Measurements from ENCODE around the gene RCAN3. TPM values are rescaled to one million over a fixed set of nuclear protein-coding genes. Genes with fewer than 3 reads are reported as not detected.

Gene RCAN3
- total and polyA plus RNA-seq, 2 of the 13 experiments (the other 11 are each of a cell fraction or from before 2014, with no cell fraction given): 12.2 to 13.3 TPM

DNA sequence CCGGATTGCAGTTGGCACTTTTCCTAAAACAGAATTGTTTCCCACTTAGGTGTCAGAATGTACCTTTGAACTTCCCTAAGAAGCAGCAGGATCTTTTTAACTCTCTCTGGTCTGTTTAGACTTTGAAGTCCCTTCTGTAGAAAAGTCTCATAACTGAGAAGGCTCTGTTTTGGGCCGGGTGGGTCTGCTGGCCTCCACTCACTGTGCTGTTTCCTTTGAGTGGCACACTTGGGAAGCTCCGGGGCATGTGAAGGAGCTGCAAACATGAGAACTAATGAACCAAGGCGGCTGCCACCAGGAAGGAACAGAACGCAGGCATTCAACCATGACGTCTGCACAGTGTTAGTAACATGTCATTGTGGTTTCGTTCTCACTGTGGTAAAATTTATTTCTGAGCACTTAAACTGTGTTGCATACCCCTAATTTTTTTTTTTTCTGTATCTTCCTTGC, 33.8 kb downstream of the RCAN3 start:
- Histone ChIP-seq H3K4me1 (ENCODE audit: insufficient read depth, low read length) (peaks cover 55% of the 10 kb centered on the region), H2AFZ (ENCODE audit: low read length) (no peak overlapping the region), H3K79me2 (ENCODE audit: insufficient read depth, low read length) (no peaks in the 10 kb centered on the region), H3K4me2 (ENCODE audit: low read depth, low read length) (peak overlapping the region; percentile 30), H3K27me3 (ENCODE audit: control insufficient read depth in 1 of 2, insufficient read depth in 2 of 2, low read length in 2 of 2) (no peaks in the 10 kb centered on the region), H3K9me3 (ENCODE audit: low read length) (no peaks in the 10 kb centered on the region), H3K36me3 (replicated peaks in 1 of 2; ENCODE audit: control insufficient read depth in 1 of 2, insufficient read depth in 2 of 2, low read length in 2 of 2) (peaks cover 3 to 5% of the 10 kb centered on the region in 2 experiments; a peak in 2 of 5 replicates), H3K27ac (ENCODE audit: extremely low read length, insufficient read depth, low read length) (peak overlapping the region; percentile 64), H3K4me3 (replicated peaks in 1 of 3; ENCODE audit: insufficient read depth in 1 of 3, low read depth in 2 of 3, low read length in 3 of 3) (no peak overlapping the region), H3K9ac (ENCODE audit: insufficient read depth, low read depth, low read length) (peak overlapping the region; percentile 11), H4K20me1 (ENCODE audit: insufficient read depth, low read length) (no peaks in the 10 kb centered on the region)
- ATAC-seq: no peak
- peak; percentile 35 for DNase-seq (ENCODE audit: low spot score)
- TF ChIP-seq ZSCAN29 (CRISPR knock-in tag; conservative IDR thresholded peaks at IDR 0.05) (0 out of 2 replicates have a peak, but pooled peaks have one; percentile 38), ZNF652 (CRISPR knock-in tag; IDR thresholded peaks at IDR 0.05; ENCODE audit: borderline replicate concordance, low read depth) (peak; percentile 94), TCF7 (IDR thresholded peaks at IDR 0.05; ENCODE audit: low read depth) (0 out of 2 replicates have a peak, but pooled peaks have one; percentile 26), HNF4A (CRISPR knock-in tag; IDR thresholded peaks at IDR 0.05) (peak; percentile 47; the same call in 1 of the 2 replicates), CEBPG (CRISPR knock-in tag; IDR thresholded peaks at IDR 0.05) (no peak), GATAD2A (CRISPR knock-in tag; IDR thresholded peaks at IDR 0.05) (peak; percentile 46; the same call in 1 of the 2 replicates), ZNF569 (CRISPR knock-in tag; IDR thresholded peaks at IDR 0.05; ENCODE audit: borderline replicate concordance) (no peak), RXRB (CRISPR knock-in tag; IDR thresholded peaks at IDR 0.05; ENCODE audit: borderline replicate concordance) (no peak), CEBPZ (IDR thresholded peaks at IDR 0.05; ENCODE audit: low read length) (no peak), BCL6 (CRISPR knock-in tag; IDR thresholded peaks at IDR 0.05) (no peak), ERF (CRISPR knock-in tag; IDR thresholded peaks at IDR 0.05) (no peak), MED1 (CRISPR knock-in tag; IDR thresholded peaks at IDR 0.05) (no peak)
- TF ChIP-seq, protein P1, sequence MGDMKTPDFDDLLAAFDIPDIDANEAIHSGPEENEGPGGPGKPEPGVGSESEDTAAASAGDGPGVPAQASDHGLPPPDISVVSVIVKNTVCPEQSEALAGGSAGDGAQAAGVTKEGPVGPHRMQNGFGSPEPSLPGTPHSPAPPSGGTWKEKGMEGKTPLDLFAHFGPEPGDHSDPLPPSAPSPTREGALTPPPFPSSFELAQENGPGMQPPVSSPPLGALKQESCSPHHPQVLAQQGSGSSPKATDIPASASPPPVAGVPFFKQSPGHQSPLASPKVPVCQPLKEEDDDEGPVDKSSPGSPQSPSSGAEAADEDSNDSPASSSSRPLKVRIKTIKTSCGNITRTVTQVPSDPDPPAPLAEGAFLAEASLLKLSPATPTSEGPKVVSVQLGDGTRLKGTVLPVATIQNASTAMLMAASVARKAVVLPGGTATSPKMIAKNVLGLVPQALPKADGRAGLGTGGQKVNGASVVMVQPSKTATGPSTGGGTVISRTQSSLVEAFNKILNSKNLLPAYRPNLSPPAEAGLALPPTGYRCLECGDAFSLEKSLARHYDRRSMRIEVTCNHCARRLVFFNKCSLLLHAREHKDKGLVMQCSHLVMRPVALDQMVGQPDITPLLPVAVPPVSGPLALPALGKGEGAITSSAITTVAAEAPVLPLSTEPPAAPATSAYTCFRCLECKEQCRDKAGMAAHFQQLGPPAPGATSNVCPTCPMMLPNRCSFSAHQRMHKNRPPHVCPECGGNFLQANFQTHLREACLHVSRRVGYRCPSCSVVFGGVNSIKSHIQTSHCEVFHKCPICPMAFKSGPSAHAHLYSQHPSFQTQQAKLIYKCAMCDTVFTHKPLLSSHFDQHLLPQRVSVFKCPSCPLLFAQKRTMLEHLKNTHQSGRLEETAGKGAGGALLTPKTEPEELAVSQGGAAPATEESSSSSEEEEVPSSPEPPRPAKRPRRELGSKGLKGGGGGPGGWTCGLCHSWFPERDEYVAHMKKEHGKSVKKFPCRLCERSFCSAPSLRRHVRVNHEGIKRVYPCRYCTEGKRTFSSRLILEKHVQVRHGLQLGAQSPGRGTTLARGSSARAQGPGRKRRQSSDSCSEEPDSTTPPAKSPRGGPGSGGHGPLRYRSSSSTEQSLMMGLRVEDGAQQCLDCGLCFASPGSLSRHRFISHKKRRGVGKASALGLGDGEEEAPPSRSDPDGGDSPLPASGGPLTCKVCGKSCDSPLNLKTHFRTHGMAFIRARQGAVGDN (CRISPR knock-in tag; IDR thresholded peaks at IDR 0.05): 0 out of 2 replicates have a peak, but pooled peaks have one; percentile 17
- TF ChIP-seq, protein P2, sequence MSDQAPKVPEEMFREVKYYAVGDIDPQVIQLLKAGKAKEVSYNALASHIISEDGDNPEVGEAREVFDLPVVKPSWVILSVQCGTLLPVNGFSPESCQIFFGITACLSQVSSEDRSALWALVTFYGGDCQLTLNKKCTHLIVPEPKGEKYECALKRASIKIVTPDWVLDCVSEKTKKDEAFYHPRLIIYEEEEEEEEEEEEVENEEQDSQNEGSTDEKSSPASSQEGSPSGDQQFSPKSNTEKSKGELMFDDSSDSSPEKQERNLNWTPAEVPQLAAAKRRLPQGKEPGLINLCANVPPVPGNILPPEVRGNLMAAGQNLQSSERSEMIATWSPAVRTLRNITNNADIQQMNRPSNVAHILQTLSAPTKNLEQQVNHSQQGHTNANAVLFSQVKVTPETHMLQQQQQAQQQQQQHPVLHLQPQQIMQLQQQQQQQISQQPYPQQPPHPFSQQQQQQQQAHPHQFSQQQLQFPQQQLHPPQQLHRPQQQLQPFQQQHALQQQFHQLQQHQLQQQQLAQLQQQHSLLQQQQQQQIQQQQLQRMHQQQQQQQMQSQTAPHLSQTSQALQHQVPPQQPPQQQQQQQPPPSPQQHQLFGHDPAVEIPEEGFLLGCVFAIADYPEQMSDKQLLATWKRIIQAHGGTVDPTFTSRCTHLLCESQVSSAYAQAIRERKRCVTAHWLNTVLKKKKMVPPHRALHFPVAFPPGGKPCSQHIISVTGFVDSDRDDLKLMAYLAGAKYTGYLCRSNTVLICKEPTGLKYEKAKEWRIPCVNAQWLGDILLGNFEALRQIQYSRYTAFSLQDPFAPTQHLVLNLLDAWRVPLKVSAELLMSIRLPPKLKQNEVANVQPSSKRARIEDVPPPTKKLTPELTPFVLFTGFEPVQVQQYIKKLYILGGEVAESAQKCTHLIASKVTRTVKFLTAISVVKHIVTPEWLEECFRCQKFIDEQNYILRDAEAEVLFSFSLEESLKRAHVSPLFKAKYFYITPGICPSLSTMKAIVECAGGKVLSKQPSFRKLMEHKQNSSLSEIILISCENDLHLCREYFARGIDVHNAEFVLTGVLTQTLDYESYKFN (CRISPR knock-in tag; conservative IDR thresholded peaks at IDR 0.05): peak; percentile 49
- CTCF ChIA-PET (ENCODE audit: low intra/inter-chr PET ratio, low total read pairs): no interaction called here
- no TSS peak for BruUV-seq (replicated peaks)
- intact Hi-C loops (cut with micrococcal nuclease; ENCODE audit: unreplicated experiment): no loop called here
- in situ Hi-C loops (cut with HindIII; ENCODE audit: extremely low pct_ligation_motif_present, low pct_unique_long_range_greater_than_20kb): no loop called here
- POLR2A ChIA-PET: interaction anchor here (1.6 kb wide), 2 partner anchors 22 to 32 kb away, joined by 3 to 7 read pairs; no protein-coding TSS in a partner anchor
- WGBS (ENCODE audit: low lambda C conversion rate): 35% methylated on average over 7 of the region's 7 CpGs
- peak; percentile 83 for FAIRE-seq

All from HepG2 (cell line).